Measurements from ENCODE around the gene PISD. TPM values are rescaled to one million over a fixed set of nuclear protein-coding genes. Genes with fewer than 3 reads are reported as not detected.
"Not testable (repeated sequence)": the region's sequence is repeated elsewhere in the genome, so short reads cannot be mapped to it uniquely, and the experiment has no call there.

PISD gene
- total RNA-seq, 4 donors from 2014 or later: 27.5 to 68.1 (median 61.4) TPM

DNA sequence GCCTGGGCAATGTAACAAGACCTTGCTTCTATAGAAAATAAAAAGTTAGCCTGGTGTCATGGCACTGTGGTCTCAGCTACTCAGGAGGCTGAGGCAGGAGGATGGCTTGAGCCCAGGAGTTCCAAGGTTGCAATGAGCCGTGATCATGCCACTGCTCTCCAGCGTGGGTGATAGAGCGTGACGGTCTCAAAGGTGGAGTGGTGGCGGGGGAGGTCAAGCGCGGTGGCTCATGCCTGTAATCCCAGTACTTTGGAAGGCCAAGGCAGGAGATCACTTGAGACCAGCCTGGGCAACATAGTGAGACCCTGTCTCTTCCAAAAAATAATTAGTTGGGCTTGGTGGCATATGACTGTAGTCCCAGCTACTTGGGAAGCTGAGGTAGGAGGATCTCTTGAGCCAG is 16.7 kb upstream of the PISD start:
- no peak for TF ChIP-seq POLR2A (IDR thresholded peaks at IDR 0.05)
- TF ChIP-seq, protein P1, sequence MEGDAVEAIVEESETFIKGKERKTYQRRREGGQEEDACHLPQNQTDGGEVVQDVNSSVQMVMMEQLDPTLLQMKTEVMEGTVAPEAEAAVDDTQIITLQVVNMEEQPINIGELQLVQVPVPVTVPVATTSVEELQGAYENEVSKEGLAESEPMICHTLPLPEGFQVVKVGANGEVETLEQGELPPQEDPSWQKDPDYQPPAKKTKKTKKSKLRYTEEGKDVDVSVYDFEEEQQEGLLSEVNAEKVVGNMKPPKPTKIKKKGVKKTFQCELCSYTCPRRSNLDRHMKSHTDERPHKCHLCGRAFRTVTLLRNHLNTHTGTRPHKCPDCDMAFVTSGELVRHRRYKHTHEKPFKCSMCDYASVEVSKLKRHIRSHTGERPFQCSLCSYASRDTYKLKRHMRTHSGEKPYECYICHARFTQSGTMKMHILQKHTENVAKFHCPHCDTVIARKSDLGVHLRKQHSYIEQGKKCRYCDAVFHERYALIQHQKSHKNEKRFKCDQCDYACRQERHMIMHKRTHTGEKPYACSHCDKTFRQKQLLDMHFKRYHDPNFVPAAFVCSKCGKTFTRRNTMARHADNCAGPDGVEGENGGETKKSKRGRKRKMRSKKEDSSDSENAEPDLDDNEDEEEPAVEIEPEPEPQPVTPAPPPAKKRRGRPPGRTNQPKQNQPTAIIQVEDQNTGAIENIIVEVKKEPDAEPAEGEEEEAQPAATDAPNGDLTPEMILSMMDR (IDR thresholded peaks at IDR 0.05): no peak
- no peak overlapping the region for H3K4me3 ChIP-seq
- peaks cover 0 to 3% (median 0%) of the 10 kb centered on the region in 3 donors for H3K36me3 ChIP-seq
- no peaks in the 10 kb centered on the region for H3K4me1 ChIP-seq
- no peaks in the 10 kb centered on the region for H3K9me3 ChIP-seq
- DNase-seq: no peak
- H3K27ac ChIP-seq: no peak overlapping the region
- no peaks in the 10 kb centered on the region for H3K27me3 ChIP-seq

DNA sequence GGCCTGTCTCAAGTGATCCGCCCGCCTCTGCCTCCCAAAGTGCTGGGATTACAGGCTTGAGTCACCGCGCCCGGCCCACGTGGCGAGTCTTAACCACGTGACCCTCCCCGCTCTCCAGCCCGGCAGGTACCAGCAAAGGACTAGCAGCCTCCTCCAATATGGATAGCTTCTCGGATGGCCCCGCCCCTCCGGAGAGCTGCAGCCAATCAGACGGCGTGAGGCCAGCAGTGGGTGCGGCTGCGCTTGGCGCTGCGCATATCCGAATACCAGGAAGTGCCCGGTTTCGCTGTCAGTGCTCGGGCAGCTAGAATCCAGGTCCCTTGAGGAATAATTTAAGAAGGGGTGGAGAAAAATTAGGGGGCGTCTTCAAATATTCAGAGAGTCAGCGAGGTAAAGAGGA is 14.7 kb upstream of the PISD start:
- DNase-seq: peak; percentile 95 to 98 (median 98)
- H3K4me3 ChIP-seq: peak overlapping the region; percentile 26 to 57 (median 50)
- TF ChIP-seq POLR2A (IDR thresholded peaks at IDR 0.05): peak; percentile 59 to 70
- TF ChIP-seq, protein P1 (IDR thresholded peaks at IDR 0.05): no peak
- H3K27me3 ChIP-seq: no peaks in the 10 kb centered on the region
- peak overlapping the region; percentile 48 to 73 (median 60) for H3K27ac ChIP-seq
- no peaks in the 10 kb centered on the region for H3K9me3 ChIP-seq
- H3K4me1 ChIP-seq: no peaks in the 10 kb centered on the region
- H3K36me3 ChIP-seq: no peaks in the 10 kb centered on the region

DNA sequence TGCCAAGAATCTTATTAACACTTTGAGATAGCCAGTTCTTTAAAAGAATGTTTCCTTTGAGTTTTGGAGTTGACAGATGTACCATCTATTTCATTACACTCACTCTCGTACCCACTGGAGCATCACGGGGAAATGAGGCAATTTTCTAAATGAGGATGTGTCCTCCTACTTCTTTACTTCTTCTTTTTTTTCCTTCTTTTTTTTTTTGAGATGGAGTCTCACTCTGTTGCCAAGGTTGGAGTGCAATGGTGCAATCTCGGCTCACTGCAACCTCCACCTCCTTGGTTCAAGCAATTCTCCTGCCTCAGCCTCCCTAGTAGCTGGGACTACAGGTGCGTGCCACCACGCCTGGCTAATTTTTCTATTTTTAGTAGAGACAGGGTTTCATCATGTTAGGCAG is 12.2 kb upstream of the PISD start:
- not testable (repeated sequence) for H3K9me3 ChIP-seq, H3K4me3 ChIP-seq, DNase-seq, H3K36me3 ChIP-seq, H3K27me3 ChIP-seq, H3K4me1 ChIP-seq, H3K27ac ChIP-seq

DNA sequence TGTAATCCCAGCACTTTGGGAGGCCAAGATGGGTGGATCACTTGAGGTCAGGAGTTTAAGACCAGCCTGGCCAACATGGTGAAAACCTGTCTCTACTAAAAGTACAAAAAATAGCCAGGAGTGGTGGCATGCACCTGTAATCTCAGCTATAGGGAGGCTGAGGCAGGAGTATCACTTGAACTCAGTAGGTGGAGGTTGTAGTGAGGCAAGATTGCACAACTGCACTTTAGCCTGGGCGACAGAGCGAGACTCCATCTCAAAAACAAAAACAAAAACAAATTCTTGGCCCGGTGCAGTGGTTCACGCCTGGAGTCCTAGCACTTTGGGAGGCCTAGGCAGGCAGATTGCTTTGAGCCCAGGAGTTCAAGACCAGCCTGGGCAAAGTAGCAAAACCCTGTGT is 6.8 kb upstream of the PISD start:
- H3K27me3 ChIP-seq, H3K27ac ChIP-seq, H3K9me3 ChIP-seq, H3K36me3 ChIP-seq, H3K4me3 ChIP-seq, H3K4me1 ChIP-seq: not testable (repeated sequence)
- DNase-seq: peak in 1 of 3 donors; percentile 14

DNA sequence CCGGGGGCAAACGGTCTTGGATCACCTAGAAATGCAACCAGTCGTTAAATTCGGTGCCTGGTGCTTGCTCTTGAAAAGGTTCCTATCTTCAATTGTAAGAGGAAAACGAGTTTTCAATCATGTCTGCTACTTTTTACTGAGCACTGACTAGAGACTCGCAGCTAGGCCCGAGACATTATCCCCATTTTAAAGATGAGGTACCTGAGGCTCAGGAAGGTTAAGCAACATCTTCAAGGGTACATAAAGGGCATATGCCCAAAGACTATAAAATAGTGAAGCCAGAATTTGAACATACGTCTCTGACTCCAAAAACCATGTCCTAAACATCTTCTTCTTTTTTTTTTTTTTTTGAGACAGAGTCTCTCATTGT is 638 bp upstream of the PISD start:
- Histone ChIP-seq H3K27me3 (no peaks in the 10 kb centered on the region), H3K4me3 (peak overlapping the region; percentile 82 to 93 (median 88)), H3K4me1 (peaks cover 0 to 9% (median 8%) of the 10 kb centered on the region in 4 donors), H3K36me3 (no peaks in the 10 kb centered on the region), H3K9me3 (no peaks in the 10 kb centered on the region), H3K27ac (peak overlapping the region; percentile 73 to 91 (median 76))
- DNase-seq: no peak
- TF ChIP-seq, protein P1 (IDR thresholded peaks at IDR 0.05): no peak
- TF ChIP-seq POLR2A (IDR thresholded peaks at IDR 0.05): no peak

DNA sequence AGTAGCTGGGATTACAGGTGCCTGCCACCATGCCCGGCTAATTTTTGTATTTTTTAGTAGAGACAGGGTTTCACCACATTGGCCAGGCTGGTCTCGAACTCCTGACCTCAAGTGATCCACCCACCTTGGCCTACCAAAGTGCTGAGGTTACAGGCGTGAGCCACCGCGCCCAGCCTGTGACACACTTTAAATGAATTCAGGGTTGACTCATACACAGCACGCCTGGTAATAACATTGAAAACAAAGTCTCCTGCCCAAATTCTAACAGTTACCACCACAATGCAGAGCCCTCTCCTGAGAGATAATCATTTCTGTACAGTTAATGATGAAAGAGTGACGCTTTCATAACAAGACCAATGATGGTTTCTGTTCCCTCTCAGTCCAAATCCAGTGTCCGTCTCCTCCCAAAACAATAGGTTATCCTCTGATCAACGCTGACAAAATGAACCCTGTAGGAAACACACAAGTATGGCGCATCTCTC is 1.1 kb downstream of the PISD start:
- Histone ChIP-seq H3K4me3 (peak overlapping the region; percentile 82 to 93 (median 88)), H3K27ac (peak overlapping the region in 3 of 4 donors; percentile 73 to 91 (median 77))
- H3K27me3 ChIP-seq, H3K4me1 ChIP-seq, H3K36me3 ChIP-seq, H3K9me3 ChIP-seq: not testable (repeated sequence)
- DNase-seq: peak in 1 of 3 donors; percentile 64

DNA sequence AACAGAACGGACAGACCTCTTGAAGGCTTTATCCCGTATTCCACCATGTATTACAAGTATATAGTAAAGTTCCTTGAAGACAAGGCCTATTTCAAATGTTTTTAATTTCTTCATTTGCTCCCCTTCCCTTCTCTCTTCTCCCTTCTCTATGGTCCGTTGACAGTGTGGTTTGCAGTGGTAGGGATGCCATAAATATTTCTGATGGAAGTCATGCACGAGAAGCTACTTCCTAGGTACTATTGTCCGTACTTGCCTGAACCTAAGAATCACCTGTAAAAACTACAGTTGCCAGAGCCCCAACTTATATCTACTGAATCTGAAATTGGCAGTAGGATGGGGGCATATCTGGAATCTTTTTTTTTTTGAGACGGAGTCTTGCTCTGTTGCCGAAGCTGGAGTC is 2.8 kb downstream of the PISD start:
- no peak overlapping the region for H3K27ac ChIP-seq
- H3K27me3 ChIP-seq: no peaks in the 10 kb centered on the region
- no peak for TF ChIP-seq POLR2A (IDR thresholded peaks at IDR 0.05)
- TF ChIP-seq, protein P1 (IDR thresholded peaks at IDR 0.05): no peak
- no peaks in the 10 kb centered on the region for H3K36me3 ChIP-seq
- H3K9me3 ChIP-seq: no peaks in the 10 kb centered on the region
- DNase-seq: no peak
- no peak overlapping the region for H3K4me3 ChIP-seq
- peaks cover 0 to 9% (median 8%) of the 10 kb centered on the region in 4 donors for H3K4me1 ChIP-seq

Data from Peyer's patch (tissue), 4 donors.